GM23338 (cell line): Measurements from ENCODE around the gene ST8SIA3. TPM values are rescaled to one million over a fixed set of nuclear protein-coding genes. Genes with fewer than 3 reads are reported as not detected.

Experiments
- ATAC-seq: fragments of 200-7000 bp; cut with Tn5 transposase; 3 replicates; pipeline ENCODE4 v1.9.1; 2020
- DNase-seq: peaks from one replicate; pipeline ENCODE4 v3.0.0-alpha.2; 2015; ENCODE audit warnings: low spot score
- H2AFZ ChIP-seq: fragments of 200-600 bp; sonication (generic); 2 replicates; pipeline ENCODE4 v1.8.0; 2016; ENCODE audit warnings: antibody characterized with exemption, mild to moderate bottlenecking, moderate library complexity
- H3F3A ChIP-seq: fragments of 200-600 bp; sonication (generic); replicated peaks from 2 replicates; pipeline ENCODE4 v1.8.0; 2017; ENCODE audit warnings: antibody characterized with exemption, mixed run types, low read depth
- H3K27ac ChIP-seq: fragments of 200-600 bp; sonication (generic); 2 replicates; pipeline ENCODE4 v1.6.1; 2016; ENCODE audit warnings: low read depth
- H3K27me3 ChIP-seq: fragments of 200-600 bp; sonication (generic); 2 replicates; pipeline ENCODE4 v1.8.0; 2016; ENCODE audit warnings: mild to moderate bottlenecking, mixed run types, moderate library complexity; ENCODE audit not compliant: insufficient read depth
- H3K36me3 ChIP-seq: fragments of 200-600 bp; sonication (generic); 2 replicates; pipeline ENCODE4 v1.8.0; 2016; ENCODE audit warnings: mild to moderate bottlenecking; ENCODE audit not compliant: insufficient read depth
- H3K4me1 ChIP-seq: fragments of 200-600 bp; sonication (generic); 2 replicates; pipeline ENCODE4 v1.8.0; 2016; ENCODE audit warnings: mild to moderate bottlenecking, moderate library complexity; ENCODE audit not compliant: insufficient read depth
- H3K4me2 ChIP-seq: fragments of 200-600 bp; sonication (generic); 2 replicates; pipeline ENCODE4 v1.7.1; 2017; ENCODE audit warnings: mixed run types
- H3K4me3 ChIP-seq: fragments of 200-600 bp; sonication (generic); 2 replicates; pipeline ENCODE4 v1.6.1; 2016; ENCODE audit warnings: mixed run types
- H3K79me2 ChIP-seq: fragments of 200-600 bp; sonication (generic); replicated peaks from 2 replicates; pipeline ENCODE4 v1.8.0; 2017; ENCODE audit warnings: mild to moderate bottlenecking; ENCODE audit not compliant: insufficient read depth
- H3K9me2 ChIP-seq: fragments of 200-600 bp; sonication (generic); 2 replicates; pipeline ENCODE4 v1.8.0; 2017; ENCODE audit not compliant: insufficient read depth
- H4K20me1 ChIP-seq: fragments of 200-600 bp; sonication (generic); replicated peaks from 2 replicates; pipeline ENCODE4 v1.8.0; 2017; ENCODE audit warnings: mild to moderate bottlenecking; ENCODE audit not compliant: insufficient read depth
- H3K27ac Mint-ChIP-seq: 2 replicates; pipeline ENCODE4 v1.8.0; 2020; ENCODE audit warnings: inconsistent platforms, mild to moderate bottlenecking, moderate library complexity, mixed read lengths
- H3K27me3 Mint-ChIP-seq: 3 replicates; pipeline ENCODE4 v1.8.0; 2022; ENCODE audit warnings: low read depth, mild to moderate bottlenecking, moderate library complexity, mixed read lengths, inconsistent platforms; ENCODE audit not compliant: insufficient read depth, poor library complexity
- H3K36me3 Mint-ChIP-seq: 3 replicates; pipeline ENCODE4 v1.8.0; 2021; ENCODE audit warnings: low read depth, mild to moderate bottlenecking, inconsistent platforms, moderate library complexity, mixed read lengths
- H3K4me1 Mint-ChIP-seq: 3 replicates; pipeline ENCODE4 v1.8.0; 2020; ENCODE audit warnings: mild to moderate bottlenecking, inconsistent platforms, mixed read lengths
- H3K4me3 Mint-ChIP-seq: 3 replicates; pipeline ENCODE4 v1.8.0; 2021; ENCODE audit warnings: moderate library complexity, mild to moderate bottlenecking, inconsistent platforms, mixed read lengths
- H3K9me3 Mint-ChIP-seq: 3 replicates; pipeline ENCODE4 v1.8.0; 2020; ENCODE audit warnings: moderate library complexity, mild to moderate bottlenecking, inconsistent platforms, mixed read lengths
- CREB1 ChIP-seq: fragments of 250-450 bp; sonication (Bioruptor Pico); IDR thresholded peaks from 2 replicates; pipeline ENCODE4 v1.5.0; 2020; ENCODE audit warnings: low read depth, mild to moderate bottlenecking, moderate library complexity
- ETS1 ChIP-seq: IDR thresholded peaks from 2 replicates; pipeline ENCODE4 v1.6.1; 2016; ENCODE audit warnings: antibody characterized with exemption
- EZH2 ChIP-seq: fragments of 200-600 bp; sonication (generic); IDR thresholded peaks from one replicate; pipeline ENCODE4 v1.8.0; 2017; ENCODE audit warnings: antibody characterized with exemption, mild to moderate bottlenecking, low read depth; ENCODE audit not compliant: unreplicated experiment
- EZH2phosphoT487 ChIP-seq: fragments of 200-600 bp; sonication (generic); IDR thresholded peaks from one replicate; pipeline ENCODE4 v1.8.1; 2018; ENCODE audit warnings: antibody characterized with exemption; ENCODE audit not compliant: unreplicated experiment
- JUNB ChIP-seq: IDR thresholded peaks from one replicate; pipeline ENCODE4 v1.6.1; 2016; ENCODE audit warnings: antibody characterized with exemption; ENCODE audit not compliant: unreplicated experiment
- NANOG ChIP-seq: IDR thresholded peaks from 2 replicates; pipeline ENCODE4 v1.6.1; 2016; ENCODE audit warnings: antibody characterized with exemption, borderline replicate concordance
- POLR2AphosphoS5 ChIP-seq: IDR thresholded peaks from 2 replicates; pipeline ENCODE4 v1.6.1; 2016; ENCODE audit warnings: antibody characterized with exemption, low read depth
- STAT1 ChIP-seq: IDR thresholded peaks from one replicate; pipeline ENCODE4 v1.6.1; 2016; ENCODE audit warnings: antibody characterized with exemption; ENCODE audit not compliant: unreplicated experiment
- ZNF114 ChIP-seq: fragments of 250-450 bp; sonication (Bioruptor Pico); IDR thresholded peaks from 2 replicates; pipeline ENCODE4 v1.5.0; 2020; ENCODE audit warnings: mild to moderate bottlenecking, moderate library complexity
- ZNF331 ChIP-seq: fragments of 250-450 bp; sonication (Bioruptor Pico); IDR thresholded peaks from 2 replicates; pipeline ENCODE4 v1.5.0; 2020; ENCODE audit warnings: low read depth, mild to moderate bottlenecking, moderate library complexity
- polyA plus RNA-seq: library from polyadenylated mRNA; unstranded; fragments of >200 nt; fragmentation: Nextera tagmentation; extraction: Ambion mirVana; gene quantifications from 2 replicates; pipeline ENCODE4 v1.2.1, GENCODE V29; 2016
- total RNA-seq: library from RNA; depleted of rRNA; stranded (reverse); fragments of >200 nt; shearing (Covaris generic); gene quantifications from 2 replicates; pipeline ENCODE4 v1.2.3, GENCODE V29; 2014
- TF ChIP-seq, protein P1 (sequence below): IDR thresholded peaks from one replicate; pipeline ENCODE4 v1.6.1; 2018; ENCODE audit warnings: antibody characterized with exemption; ENCODE audit not compliant: unreplicated experiment
- TF ChIP-seq, protein P2 (sequence below): fragments of 250-450 bp; sonication (Bioruptor Pico); IDR thresholded peaks from 2 replicates; pipeline ENCODE4 v1.5.0; 2020; ENCODE audit warnings: mild to moderate bottlenecking, moderate library complexity
- TF ChIP-seq, protein P3 (sequence below), 2 experiments: fragments of 200-600 bp in 1 of 2; sonication (generic) in 1 of 2; conservative IDR thresholded peaks; 2 replicates each; pipeline versions ENCODE4 v1.5.1 to v1.6.1; 2016 to 2017; ENCODE audit warnings: antibody characterized with exemption in 2 of 2, low read depth in 2 of 2, mild to moderate bottlenecking in 2 of 2, moderate library complexity in 1 of 2

ST8SIA3 gene
- total and polyA plus RNA-seq, 2 experiments from 2014 or later: 1.3 to 2.2 TPM

- H3K36me3 Mint-ChIP-seq: no peaks in the 10 kb centered on the region
- no peaks in the 10 kb centered on the region for H3K4me1 ChIP-seq
- peaks cover 2% of the 10 kb centered on the region for H3K27me3 Mint-ChIP-seq
- no peak overlapping the region for H3K4me2 ChIP-seq
- no peak for DNase-seq
- no peaks in the 10 kb centered on the region for H3K36me3 ChIP-seq
- no peak overlapping the region for H3K27ac ChIP-seq
- no peak overlapping the region for H3K4me3 Mint-ChIP-seq
- H2AFZ ChIP-seq: peak overlapping the region; percentile 78
- no peaks in the 10 kb centered on the region for H3K79me2 ChIP-seq
- TF ChIP-seq POLR2AphosphoS5: no peak
- no peak for TF ChIP-seq STAT1
- TF ChIP-seq, protein P1, sequence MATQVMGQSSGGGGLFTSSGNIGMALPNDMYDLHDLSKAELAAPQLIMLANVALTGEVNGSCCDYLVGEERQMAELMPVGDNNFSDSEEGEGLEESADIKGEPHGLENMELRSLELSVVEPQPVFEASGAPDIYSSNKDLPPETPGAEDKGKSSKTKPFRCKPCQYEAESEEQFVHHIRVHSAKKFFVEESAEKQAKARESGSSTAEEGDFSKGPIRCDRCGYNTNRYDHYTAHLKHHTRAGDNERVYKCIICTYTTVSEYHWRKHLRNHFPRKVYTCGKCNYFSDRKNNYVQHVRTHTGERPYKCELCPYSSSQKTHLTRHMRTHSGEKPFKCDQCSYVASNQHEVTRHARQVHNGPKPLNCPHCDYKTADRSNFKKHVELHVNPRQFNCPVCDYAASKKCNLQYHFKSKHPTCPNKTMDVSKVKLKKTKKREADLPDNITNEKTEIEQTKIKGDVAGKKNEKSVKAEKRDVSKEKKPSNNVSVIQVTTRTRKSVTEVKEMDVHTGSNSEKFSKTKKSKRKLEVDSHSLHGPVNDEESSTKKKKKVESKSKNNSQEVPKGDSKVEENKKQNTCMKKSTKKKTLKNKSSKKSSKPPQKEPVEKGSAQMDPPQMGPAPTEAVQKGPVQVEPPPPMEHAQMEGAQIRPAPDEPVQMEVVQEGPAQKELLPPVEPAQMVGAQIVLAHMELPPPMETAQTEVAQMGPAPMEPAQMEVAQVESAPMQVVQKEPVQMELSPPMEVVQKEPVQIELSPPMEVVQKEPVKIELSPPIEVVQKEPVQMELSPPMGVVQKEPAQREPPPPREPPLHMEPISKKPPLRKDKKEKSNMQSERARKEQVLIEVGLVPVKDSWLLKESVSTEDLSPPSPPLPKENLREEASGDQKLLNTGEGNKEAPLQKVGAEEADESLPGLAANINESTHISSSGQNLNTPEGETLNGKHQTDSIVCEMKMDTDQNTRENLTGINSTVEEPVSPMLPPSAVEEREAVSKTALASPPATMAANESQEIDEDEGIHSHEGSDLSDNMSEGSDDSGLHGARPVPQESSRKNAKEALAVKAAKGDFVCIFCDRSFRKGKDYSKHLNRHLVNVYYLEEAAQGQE: no peak
- no peak for TF ChIP-seq ZNF114 (CRISPR knock-in tag)
- TF ChIP-seq ETS1: no peak
- TF ChIP-seq EZH2phosphoT487: no peak
- TF ChIP-seq JUNB: no peak
- no peak for TF ChIP-seq NANOG
- TF ChIP-seq, protein P2, sequence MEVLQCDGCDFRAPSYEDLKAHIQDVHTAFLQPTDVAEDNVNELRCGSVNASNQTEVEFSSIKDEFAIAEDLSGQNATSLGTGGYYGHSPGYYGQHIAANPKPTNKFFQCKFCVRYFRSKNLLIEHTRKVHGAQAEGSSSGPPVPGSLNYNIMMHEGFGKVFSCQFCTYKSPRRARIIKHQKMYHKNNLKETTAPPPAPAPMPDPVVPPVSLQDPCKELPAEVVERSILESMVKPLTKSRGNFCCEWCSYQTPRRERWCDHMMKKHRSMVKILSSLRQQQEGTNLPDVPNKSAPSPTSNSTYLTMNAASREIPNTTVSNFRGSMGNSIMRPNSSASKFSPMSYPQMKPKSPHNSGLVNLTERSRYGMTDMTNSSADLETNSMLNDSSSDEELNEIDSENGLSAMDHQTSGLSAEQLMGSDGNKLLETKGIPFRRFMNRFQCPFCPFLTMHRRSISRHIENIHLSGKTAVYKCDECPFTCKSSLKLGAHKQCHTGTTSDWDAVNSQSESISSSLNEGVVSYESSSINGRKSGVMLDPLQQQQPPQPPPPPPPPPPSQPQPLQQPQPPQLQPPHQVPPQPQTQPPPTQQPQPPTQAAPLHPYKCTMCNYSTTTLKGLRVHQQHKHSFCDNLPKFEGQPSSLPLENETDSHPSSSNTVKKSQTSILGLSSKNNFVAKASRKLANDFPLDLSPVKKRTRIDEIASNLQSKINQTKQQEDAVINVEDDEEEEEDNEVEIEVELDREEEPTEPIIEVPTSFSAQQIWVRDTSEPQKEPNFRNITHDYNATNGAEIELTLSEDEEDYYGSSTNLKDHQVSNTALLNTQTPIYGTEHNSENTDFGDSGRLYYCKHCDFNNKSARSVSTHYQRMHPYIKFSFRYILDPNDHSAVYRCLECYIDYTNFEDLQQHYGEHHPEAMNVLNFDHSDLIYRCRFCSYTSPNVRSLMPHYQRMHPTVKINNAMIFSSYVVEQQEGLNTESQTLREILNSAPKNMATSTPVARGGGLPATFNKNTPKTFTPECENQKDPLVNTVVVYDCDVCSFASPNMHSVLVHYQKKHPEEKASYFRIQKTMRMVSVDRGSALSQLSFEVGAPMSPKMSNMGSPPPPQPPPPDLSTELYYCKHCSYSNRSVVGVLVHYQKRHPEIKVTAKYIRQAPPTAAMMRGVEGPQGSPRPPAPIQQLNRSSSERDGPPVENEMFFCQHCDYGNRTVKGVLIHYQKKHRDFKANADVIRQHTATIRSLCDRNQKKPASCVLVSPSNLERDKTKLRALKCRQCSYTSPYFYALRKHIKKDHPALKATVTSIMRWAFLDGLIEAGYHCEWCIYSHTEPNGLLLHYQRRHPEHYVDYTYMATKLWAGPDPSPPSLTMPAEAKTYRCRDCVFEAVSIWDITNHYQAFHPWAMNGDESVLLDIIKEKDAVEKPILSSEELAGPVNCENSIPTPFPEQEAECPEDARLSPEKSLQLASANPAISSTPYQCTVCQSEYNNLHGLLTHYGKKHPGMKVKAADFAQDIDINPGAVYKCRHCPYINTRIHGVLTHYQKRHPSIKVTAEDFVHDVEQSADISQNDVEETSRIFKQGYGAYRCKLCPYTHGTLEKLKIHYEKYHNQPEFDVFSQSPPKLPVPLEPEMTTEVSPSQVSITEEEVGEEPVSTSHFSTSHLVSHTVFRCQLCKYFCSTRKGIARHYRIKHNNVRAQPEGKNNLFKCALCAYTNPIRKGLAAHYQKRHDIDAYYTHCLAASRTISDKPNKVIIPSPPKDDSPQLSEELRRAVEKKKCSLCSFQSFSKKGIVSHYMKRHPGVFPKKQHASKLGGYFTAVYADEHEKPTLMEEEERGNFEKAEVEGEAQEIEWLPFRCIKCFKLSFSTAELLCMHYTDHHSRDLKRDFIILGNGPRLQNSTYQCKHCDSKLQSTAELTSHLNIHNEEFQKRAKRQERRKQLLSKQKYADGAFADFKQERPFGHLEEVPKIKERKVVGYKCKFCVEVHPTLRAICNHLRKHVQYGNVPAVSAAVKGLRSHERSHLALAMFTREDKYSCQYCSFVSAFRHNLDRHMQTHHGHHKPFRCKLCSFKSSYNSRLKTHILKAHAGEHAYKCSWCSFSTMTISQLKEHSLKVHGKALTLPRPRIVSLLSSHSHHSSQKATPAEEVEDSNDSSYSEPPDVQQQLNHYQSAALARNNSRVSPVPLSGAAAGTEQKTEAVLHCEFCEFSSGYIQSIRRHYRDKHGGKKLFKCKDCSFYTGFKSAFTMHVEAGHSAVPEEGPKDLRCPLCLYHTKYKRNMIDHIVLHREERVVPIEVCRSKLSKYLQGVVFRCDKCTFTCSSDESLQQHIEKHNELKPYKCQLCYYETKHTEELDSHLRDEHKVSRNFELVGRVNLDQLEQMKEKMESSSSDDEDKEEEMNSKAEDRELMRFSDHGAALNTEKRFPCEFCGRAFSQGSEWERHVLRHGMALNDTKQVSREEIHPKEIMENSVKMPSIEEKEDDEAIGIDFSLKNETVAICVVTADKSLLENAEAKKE (CRISPR knock-in tag): no peak
- TF ChIP-seq ZNF331 (CRISPR knock-in tag): no peak
- TF ChIP-seq, protein P3, sequence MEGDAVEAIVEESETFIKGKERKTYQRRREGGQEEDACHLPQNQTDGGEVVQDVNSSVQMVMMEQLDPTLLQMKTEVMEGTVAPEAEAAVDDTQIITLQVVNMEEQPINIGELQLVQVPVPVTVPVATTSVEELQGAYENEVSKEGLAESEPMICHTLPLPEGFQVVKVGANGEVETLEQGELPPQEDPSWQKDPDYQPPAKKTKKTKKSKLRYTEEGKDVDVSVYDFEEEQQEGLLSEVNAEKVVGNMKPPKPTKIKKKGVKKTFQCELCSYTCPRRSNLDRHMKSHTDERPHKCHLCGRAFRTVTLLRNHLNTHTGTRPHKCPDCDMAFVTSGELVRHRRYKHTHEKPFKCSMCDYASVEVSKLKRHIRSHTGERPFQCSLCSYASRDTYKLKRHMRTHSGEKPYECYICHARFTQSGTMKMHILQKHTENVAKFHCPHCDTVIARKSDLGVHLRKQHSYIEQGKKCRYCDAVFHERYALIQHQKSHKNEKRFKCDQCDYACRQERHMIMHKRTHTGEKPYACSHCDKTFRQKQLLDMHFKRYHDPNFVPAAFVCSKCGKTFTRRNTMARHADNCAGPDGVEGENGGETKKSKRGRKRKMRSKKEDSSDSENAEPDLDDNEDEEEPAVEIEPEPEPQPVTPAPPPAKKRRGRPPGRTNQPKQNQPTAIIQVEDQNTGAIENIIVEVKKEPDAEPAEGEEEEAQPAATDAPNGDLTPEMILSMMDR (conservative IDR thresholded peaks at IDR 0.05; ENCODE audit: low read depth in 2 of 2): no peak
- no peak for TF ChIP-seq CREB1 (CRISPR knock-in tag)
- no peak for TF ChIP-seq EZH2
- H4K20me1 ChIP-seq: no peaks in the 10 kb centered on the region
- ATAC-seq: peak; percentile 67
- H3K9me3 Mint-ChIP-seq: no peaks in the 10 kb centered on the region
- no peaks in the 10 kb centered on the region for H3F3A ChIP-seq
- no peaks in the 10 kb centered on the region for H3K9me2 ChIP-seq
- no peak overlapping the region for H3K27ac Mint-ChIP-seq
- no peak overlapping the region for H3K4me3 ChIP-seq
- peaks cover 8% of the 10 kb centered on the region for H3K4me1 Mint-ChIP-seq
- H3K27me3 ChIP-seq: no peaks in the 10 kb centered on the region
These were observed 18.4 kb upstream of the ST8SIA3 start for GRCh38 chr18:57333940-57334339.
